ENCODE results near the gene FHAD1.

DNA sequence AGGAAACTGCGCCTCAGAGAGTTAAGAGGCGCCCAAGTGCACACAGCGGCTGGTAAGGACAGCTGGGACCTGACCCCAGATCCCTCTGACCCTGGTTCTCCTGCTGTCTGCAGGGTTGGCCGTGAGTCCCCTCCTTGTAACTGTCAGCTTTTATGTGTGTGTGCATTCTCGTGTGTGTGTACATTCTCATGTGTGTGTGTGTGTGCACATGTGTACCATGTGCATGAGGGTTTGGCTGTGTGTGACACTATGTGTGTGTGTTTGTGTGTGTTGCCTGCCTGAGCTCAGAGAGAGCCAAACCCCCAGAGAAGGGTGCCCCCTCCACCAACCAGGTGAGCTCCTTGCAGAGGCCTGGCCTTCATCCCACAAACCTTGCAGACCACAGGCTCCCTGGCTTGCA is 136.8 kb downstream of the FHAD1 start:
- TF ChIP-seq RAD21 (CRISPR knock-in tag; conservative IDR thresholded peaks at IDR 0.05 in 1 of 2, IDR thresholded peaks at IDR 0.05 in 1 of 2), result no peak
- no peak for TF ChIP-seq MAZ (CRISPR knock-in tag; conservative IDR thresholded peaks at IDR 0.05 in 1 of 2, IDR thresholded peaks at IDR 0.05 in 1 of 2)
- no peak for TF ChIP-seq HDAC6 (IDR thresholded peaks at IDR 0.05; ENCODE audit: low read depth, low read length)
- TF ChIP-seq RNF219 (CRISPR knock-in tag; IDR thresholded peaks at IDR 0.05), result no peak
- no peak for TF ChIP-seq POU5F1 (IDR thresholded peaks at IDR 0.05; ENCODE audit: borderline replicate concordance, low read depth, low read length, partially characterized antibody)
- TF ChIP-seq FOXM1 (IDR thresholded peaks at IDR 0.05; ENCODE audit: low read depth), result no peak
- TF ChIP-seq FOXM1 (CRISPR knock-in tag; IDR thresholded peaks at IDR 0.05; ENCODE audit: low read depth), result no peak
- TF ChIP-seq PCBP2 (IDR thresholded peaks at IDR 0.05; ENCODE audit: low read depth, low read length, poor library complexity, severe bottlenecking), result no peak
- TF ChIP-seq SIN3A (IDR thresholded peaks at IDR 0.05; ENCODE audit: borderline replicate concordance in 2 of 2, control insufficient read depth in 1 of 2, low read depth in 2 of 2, low read length in 2 of 2), result no peak
- TF ChIP-seq ZBTB49 (CRISPR knock-in tag; IDR thresholded peaks at IDR 0.05; ENCODE audit: borderline replicate concordance), result no peak
- no peak for TF ChIP-seq IRF2 (CRISPR knock-in tag; IDR thresholded peaks at IDR 0.05)
- no peak for TF ChIP-seq BHLHE40 (IDR thresholded peaks at IDR 0.05; ENCODE audit: low read length)
- TF ChIP-seq ZNF143 (CRISPR knock-in tag; IDR thresholded peaks at IDR 0.05), result no peak

Data from K562 (cell line).